HS-5 (cell line): ENCODE results near the gene EIF3A.
A peak's percentile ranks its signal among the peaks of the same experiment; 100 is the strongest.
"Not testable (repeated sequence)": the region's sequence is repeated elsewhere in the genome, so short reads cannot be mapped to it uniquely, and the experiment has no call there.

Experiments used
- DNase-seq: peaks from one replicate; pipeline ENCODE4 v3.0.0-alpha.2; 2012; ENCODE audit warnings: low read depth

Gene EIF3A

DNA sequence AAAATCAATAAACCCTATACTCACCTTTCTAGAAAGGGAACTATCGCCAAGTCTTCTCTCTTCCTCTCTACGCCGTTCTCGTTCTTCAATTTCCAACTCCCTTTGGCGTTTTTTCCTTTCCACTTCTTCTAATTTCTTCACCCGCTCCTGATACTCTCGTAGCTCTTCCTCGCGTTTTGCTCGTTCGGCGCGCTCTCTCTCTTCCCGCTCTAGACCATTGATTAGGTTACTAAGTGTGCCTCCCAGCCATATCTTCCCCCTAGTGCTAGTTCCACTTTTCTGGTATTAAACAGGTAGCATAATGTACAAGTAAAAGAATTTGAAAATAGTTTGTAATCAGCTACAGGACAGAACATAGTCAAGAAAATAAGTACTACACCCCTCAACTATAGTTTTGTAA, 30.8 kb downstream of the EIF3A start:
- no peak for DNase-seq

DNA sequence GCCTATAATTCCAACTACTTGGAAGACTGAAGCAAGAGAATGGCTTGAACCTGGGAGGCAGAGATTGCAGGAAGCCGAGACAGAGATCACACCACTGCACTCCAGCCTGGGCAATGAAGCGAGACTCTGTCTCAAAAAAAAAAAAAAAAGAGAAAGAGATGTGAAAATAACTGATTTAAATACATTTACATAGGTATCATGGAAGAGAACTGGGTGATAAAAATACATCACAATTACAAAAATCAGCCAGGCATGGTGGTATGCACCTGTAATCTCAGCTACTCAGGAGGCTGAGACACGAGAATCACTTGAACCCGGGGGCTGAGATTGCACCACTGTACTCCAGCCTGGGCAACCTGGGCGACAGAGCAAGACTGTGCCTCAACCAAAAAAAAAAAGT, 31.3 kb downstream of the EIF3A start:
- DNase-seq: no peak

DNA sequence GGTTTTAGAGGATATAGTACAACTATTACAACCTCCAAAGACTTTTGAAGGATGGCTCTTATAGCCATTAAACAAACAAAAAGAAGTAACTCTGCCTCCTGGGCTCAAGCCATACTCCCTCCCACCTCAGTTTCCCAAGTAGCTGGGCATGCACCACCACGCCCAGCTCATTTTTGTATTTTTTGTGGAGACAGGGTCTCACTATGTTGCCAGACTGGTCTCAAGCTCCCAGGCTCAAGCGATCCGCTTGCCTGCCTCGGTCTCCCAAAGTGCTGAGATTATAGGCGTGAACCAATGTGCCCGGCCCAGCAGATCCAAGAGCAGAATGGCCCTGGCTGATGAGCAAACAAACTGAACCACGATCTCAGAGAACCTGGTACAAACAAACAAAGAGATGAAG, 35.1 kb downstream of the EIF3A start:
- no peak for DNase-seq

DNA sequence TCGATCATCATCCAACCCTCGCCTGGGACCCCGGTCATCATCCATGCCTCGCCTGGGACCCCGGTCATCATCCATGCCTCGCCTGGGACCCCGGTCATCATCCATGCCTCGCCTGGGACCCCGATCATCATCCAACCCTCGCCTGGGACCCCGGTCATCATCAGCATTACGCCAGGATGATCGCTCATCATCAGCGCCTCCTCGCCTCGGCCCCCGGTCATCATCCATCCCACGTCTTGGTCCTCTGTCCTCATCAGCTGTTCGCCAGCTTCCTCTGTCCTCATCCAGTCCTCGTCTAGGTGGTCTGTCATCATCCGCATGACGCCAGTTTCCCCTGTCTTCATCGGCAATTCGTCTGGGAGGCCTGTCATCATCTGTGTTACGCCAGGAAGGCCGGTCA, 38.4 kb downstream of the EIF3A start:
- DNase-seq: no peak

DNA sequence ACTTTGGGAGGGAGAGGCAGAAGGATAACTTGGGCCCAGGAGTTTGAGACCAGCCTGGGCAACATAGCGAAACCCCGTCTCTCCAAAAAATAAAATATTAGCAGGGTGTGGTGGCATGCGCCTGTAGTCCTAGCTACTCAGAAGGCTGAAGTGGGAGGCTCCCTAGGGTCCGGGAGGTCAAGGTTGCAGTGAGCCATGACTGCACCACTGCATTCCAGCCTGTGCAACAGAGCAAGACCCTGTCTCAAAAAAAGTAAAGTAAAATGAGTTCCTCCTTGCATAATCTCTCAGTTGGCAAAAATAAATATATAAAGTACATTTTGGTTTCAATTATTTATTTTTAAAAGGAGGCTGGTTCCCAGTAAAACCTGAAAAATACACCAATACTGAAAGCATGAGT, 39.3 kb downstream of the EIF3A start:
- no peak for DNase-seq

DNA sequence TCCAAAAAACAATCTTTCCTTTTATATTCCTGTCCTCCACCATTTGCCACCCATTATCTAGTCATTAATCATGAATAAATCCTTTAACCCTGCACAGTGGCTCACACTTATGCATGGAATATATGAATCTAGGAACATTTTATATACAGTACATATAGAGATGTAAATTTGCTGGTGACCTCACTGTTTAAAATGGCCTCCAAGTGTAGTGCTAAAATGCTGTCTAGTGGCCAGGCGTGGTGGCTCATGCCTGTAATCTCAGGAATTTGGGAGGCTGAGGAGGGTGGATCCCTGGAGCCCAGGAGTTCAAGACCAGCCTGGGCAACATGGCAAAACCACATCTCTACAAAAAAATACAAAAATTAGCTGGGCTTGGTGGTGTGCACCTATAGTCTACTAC, 41.5 kb downstream of the EIF3A start:
- DNase-seq: no peak

DNA sequence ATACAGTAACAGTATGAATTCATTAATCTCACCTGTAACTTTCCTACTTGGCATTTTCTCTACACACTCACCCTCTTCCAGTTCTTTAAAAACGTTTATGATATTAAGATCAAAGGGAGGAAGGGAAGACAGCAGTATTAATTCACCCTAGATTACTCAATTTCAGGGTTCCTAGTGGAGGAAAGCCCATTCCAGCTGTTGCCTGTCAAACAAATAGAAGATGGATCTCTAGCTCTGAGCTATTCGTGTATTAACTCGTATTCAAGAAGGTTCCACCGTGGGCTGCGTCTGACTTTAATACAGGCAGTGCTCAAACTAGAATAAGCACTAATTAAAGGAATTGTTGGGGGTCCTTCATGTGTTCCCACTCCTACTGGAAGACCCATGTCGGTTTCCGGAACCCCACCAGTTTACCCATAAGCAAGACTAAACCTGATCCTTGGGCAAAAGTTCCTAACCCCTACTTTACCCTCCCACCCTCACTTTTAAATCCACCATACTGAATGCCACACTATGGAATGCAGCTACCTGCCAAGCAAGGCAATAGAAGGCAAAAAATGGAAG, 49.0 kb downstream of the EIF3A start:
- no peak for DNase-seq

DNA sequence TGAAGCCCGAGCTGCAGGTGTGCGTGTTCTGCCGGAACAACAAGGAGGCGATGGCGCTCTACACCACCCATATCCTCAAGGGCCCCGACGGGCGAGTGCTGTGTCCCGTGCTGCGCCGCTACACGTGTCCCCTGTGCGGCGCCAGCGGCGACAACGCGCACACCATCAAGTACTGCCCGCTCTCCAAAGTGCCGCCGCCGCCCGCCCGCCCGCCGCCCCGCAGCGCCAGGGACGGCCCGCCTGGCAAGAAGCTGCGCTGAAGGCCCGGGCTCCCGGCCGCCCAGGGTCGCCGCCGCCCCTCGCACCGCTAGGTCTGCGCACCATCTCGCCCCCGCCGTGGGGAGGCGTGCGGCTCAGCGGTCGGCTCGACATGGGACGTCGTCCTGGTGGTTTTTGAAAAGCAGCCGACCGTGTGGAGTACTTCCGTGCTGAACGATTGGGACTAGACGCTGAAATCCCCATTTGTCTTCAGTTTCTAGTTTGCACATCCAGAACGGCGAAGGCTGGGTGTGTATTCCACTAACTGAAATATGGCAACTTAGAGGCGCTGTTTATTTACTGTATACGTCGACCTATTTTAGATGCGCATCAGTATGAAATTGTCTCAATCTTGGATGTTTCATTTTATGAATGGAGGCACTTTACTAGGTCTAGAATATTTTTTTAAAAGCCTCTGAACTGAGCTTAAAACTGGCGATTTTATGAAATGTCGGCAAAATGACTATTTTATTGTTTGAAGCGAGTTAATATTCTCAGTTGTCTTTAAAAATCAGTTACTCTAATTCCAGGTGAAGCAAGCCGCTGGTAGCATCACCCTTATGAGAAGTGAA, 50.0 kb downstream of the EIF3A start:
- DNase-seq: no peak

DNA sequence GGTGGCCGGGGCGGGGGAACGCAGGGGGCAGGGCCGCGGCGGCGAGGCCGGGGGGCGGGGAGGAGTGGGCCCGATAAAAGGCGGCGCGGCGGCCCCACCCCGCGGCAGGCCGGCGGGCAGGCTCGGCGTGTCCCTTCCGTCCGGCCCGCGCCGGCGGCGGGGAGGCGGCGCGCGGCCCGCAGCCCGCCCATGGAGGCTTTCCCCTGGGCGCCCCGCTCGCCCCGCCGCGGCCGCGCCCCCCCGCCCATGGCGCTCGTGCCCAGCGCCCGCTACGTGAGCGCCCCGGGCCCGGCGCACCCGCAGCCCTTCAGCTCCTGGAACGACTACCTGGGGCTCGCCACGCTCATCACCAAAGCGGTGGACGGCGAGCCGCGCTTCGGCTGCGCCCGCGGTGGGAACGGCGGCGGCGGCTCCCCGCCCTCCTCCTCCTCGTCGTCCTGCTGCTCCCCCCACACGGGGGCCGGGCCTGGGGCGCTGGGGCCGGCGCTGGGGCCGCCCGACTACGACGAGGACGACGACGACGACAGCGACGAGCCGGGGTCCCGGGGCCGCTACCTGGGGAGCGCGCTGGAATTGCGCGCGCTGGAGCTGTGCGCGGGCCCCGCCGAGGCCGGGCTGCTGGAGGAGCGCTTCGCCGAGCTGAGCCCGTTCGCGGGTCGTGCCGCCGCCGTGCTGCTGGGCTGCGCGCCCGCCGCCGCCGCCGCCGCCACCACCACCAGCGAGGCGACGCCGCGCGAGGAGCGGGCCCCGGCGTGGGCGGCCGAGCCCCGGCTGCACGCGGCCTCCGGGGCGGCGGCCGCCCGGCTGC, 50.8 kb downstream of the EIF3A start, which contains the start of gene NANOS1:
NANOS1 (plus strand) TSS at position 102 of the 808 bp plus-strand sequence; CDS start at position 190, 88 bp downstream.
- DNase-seq: no peak

DNA sequence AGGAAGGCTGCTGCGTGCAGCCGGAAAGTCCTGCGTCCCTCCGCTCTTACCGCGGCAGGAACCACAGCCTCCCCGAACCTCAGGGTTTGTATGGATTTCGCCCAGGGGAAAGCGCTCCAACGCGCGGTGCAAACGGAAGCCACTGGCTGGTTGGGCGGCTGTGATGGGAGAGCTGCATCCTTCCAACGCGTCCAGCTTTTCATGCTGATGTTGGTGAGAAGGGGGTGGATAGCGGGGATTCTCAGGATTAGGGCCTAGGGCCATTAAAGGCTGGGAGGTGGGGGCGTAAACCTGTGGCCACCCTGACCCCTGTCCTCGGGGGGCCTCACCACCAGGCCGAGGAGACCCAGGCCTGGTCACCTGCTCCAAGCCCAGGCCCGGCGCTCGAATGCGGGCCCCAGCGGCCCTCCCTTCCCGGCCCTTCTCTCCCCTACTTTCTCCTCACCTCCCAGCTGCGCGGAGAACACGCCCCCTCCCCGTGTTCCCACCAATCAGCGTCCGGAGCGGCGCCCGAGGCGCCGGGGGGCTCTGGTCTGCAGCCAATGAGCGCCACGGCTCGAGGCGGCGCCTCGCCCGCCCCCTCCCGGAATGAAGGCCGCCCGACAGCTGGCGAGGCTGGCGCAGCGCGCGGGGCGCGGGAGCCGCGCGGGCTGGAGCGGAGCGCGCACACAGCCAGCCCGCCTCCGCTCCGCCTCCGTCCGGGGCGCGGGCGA, 51.6 kb downstream of the EIF3A start:
- DNase-seq: no peak

DNA sequence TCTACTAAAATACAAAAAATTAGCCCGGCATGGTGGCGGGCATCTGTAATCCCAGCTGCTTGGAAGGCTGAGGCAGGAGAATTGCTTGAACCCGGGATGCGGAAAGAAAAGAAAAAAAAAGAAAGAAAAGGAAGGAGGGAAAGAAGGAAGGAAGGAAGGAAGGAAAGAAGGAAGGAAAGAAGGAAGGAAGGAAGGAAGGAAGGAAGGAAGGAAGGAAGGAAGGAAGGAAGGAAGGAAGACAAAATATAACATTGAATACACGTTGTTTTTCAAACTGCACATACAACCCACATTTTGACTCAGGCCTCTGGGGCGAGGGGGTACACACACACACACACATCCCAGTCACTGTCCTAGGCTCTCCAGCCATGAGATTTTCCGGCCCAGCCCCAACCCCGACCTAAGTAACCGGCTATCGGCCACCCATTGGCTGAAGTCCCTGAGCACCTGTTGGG, 52.1 kb downstream of the EIF3A start:
- not testable (repeated sequence) for DNase-seq

DNA sequence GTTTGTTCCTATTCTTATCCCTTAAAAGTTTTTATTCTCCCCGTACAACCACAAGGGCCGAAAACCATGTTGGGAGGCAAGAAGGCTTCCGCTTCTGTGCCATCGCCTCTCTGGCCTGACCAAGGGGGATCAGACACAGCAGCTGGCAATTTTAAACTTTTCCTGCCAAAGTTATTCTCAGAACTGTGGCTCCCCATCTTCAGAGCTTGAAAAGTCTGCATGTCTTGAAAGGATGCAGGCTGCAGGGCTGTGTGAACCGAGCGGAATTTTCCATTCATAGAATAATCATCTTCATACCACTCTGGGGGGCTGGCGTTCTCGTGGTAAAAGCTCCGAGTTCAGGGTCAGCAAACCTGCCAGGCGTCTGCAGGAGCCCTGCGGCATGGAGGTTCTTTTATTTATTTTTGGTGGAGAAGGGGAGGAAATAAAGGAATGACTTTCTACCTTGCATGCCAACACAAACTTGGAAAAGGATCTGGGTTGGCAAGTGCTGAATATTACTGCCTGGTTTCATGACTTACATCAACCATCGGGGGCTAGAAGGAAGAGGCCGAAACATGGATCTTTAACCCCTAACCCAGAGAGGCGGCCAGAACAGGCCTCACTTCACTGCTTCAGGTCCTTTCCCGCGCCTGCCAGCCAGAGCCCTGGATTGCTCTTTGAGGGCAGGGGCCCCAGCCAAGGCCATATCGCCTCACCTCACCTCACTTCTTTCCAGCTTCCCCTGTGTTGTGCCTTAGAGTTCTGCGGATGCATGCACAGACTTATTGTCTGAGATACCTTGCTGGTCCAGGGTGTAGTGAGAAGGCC, 54.1 kb downstream of the EIF3A start:
- DNase-seq: no peak

DNA sequence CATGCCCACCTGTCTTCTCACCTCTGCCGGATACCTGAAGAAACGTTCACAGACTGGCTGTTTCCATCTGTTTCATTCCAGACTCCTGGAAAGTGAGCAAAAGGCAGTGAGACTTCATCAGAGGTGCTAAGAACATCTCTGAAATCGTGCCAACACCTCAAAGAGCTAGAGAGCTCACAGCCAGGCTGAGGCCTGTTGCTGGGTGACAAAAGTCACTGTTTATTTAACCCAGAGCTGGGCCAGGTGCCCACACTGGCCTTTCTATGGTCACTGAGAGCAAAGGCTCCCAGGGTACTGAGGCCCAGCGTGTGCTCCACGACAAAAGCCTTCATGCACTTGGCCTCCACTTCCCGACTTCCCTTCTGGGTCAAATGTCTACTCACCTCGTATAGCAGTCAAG, 54.8 kb downstream of the EIF3A start:
- no peak for DNase-seq

DNA sequence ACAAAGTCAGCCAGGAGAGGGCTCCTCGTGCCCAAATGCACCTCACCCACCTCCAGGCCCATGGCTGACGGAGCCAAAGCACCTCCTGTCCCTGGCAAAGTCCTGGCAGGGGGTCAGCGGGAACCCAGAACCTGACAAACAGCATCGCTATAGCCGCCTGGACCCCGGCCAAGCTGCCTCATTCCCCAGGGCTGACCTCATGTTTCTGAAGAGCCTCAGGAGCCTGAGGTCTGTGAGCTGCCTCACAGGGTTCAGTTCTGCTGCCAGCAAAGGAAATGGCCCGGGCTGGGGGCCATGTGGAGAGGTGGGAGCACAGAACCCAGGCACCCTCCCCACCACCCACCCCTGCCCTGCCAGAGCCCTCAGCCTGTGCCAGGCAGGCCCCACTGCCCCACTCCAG, 55.3 kb downstream of the EIF3A start:
- DNase-seq: no peak

DNA sequence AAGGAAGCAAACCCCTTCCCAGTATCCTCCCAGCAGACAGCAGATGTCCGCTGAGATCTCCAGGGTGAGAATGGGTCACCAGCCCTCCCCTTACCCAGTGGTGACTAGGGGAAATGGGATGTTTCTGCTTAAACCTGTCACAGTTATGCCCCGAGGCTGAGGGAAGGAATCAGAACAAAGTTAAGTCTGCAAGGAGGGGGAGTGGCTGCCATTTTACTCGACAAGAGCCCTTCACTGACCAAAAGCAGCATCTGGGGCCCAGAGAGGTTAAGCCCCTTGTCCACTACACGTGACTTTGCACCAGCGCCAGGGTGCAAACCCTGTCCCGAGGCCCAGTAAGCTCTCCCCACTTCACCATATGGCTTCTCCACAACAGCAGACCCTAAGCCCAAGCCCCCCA, 55.7 kb downstream of the EIF3A start:
- no peak for DNase-seq

DNA sequence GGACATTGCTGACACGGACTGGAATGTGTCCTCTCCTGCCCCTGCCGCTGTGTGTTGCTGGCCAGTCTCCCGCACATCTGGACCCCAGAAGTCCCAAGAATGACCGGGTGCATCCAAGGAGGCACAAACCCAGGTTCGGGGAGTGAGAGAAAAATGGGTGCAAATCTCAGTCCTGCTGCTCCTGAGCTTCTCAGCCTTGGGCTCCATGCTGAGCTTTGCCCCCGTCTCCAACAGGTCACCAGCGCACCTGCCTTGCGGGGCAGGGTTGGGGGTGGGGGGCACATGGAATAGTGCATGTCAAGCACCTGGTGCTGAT, 57.1 kb downstream of the EIF3A start:
- no peak for DNase-seq

DNA sequence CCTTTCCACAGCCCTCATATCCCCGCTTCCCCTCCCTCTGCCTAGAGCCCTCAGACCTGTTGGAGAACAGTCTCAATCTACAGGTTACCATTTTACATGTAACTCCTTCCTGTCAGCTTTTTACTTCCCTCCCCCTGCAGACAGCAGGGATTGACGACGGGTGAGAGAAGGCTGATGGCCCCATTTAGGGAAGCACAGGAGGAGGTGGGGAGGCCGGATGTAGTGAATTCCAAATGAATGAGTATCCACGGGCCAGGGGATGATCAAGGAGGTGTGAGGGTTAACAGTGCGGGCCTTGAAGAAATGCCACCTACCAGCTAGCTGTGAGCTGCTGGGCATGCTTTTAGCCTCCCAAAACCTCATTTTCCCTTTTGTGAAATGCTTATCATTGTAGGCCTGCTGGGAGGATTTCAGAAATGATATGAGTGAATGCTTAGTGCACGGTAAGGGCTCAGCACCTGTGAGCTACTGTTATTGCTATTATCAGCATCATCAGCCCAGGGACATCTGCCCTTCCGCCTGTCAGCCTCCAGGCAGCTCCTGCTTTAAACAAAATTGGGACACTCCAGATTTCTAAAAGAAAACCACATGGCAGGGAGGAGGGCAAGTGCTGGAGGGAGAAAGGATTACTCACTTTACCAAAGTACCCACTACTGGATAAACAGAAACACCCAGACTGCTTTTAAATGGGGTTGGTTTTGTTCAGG, 57.6 kb downstream of the EIF3A start:
- peak; percentile 61 for DNase-seq

DNA sequence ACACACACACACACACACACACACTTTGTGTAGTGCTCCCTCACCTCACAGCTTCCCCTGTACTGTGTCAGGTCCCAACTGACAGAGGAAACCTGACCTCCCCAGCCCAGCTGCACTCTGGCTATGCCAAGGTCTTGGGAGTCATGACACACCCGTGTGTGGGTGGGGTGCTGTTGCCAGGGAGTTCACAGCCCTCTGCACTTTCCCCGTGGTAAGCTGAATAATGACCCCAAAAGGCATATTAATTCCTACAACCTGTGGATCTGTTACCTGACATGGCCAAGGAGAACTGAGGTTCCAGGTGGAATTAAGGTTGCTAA, 60.0 kb downstream of the EIF3A start:
- no peak for DNase-seq

DNA sequence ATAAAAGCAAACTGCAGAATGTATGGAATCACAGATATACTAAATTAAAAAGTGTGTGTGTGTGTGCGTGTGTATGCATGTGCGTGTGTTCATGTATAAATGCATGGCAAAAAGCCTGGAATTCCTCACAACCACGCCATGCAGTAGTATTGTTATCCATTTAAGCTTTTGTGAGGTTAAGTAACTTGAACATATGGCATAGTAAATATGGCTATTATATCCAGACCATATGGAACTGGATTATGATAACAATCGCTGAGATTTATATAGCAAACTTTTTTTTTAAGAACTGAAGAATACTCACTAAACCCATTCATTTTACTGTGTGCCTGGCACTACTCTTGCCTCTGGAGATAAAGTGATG, 73.4 kb downstream of the EIF3A start:
- DNase-seq: no peak

DNA sequence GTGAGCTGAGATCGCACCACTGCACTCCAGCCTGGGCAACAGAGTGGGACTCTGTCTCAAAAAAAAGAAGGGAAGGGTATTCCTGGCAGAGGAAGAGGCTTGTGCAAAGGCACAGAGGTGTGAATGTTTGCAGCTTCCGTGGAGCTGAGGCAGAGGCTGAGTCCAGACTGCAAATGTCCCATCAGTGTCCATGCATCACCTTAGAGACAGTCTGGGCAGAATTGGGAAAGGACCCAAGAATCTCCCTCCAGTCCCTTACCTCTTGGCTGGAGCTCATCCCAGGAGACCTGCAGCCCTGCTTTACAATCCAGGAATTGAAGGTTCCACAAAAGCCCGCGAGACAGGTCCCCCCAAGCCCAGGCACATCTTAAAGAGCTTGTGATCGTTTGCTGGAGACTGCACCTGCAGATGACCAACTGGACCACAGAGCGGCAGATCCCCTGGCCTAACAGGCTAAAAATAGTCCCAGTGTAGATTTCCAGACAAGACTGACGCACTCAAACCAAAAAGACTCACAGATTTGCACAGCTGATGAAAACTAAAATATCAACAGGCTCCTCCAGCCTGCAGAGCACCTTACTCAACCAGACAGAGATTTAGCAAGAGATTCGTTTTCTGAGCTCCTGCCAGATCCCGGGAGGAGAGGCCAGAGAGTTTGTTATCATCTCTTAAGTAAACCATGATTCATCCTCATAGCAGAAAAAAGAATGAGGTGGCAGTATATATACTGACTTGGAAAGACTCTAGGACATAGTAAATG, 74.0 kb downstream of the EIF3A start:
- peak; percentile 93 for DNase-seq
